Right lobe of liver (tissue), 6 donors: Measurements from ENCODE around the gene ZNF511. TPM values are rescaled to one million over a fixed set of nuclear protein-coding genes. Genes with fewer than 3 reads are reported as not detected.

Experiments
- ATAC-seq, 4 donors: fragments of 200-7000 bp; cut with Tn5 transposase; one replicate each; pipeline ENCODE4 v1.9.1; 2020; ENCODE audit warnings: mild to moderate bottlenecking in 4 of 4, moderate library complexity in 4 of 4
- DNase-seq, 3 donors: peaks; one replicate each; pipeline ENCODE4 v3.0.0-alpha.2; 2020
- H3K27ac ChIP-seq, 3 donors: fragments of 200-600 bp; one replicate each; pipeline ENCODE4 v1.8.0; 2022
- H3K27me3 ChIP-seq, 2 donors: fragments of 200-600 bp; one replicate each; pipeline ENCODE4 v1.8.0; 2022
- H3K36me3 ChIP-seq, 4 donors: fragments of 200-600 bp; sonication (generic) in 1 of 4; one replicate each; pipeline versions ENCODE4 v1.5.1 to v1.8.0; 2017 to 2022; ENCODE audit warnings: control low read depth in 1 of 4
- H3K4me1 ChIP-seq, 4 donors: fragments of 200-600 bp; sonication (generic) in 1 of 4; one replicate each; pipeline versions ENCODE4 v1.5.1 to v1.8.0; 2017 to 2022; ENCODE audit warnings: control low read depth in 1 of 4
- H3K4me3 ChIP-seq, 3 donors: fragments of 200-600 bp; one replicate each; pipeline ENCODE4 v1.8.0; 2022
- H3K9me3 ChIP-seq, 4 donors: fragments of 200-600 bp; sonication (generic) in 1 of 4; one replicate each; pipeline versions ENCODE4 v1.5.1 to v1.8.0; 2017 to 2022; ENCODE audit warnings: control low read depth in 1 of 4
- CTCF ChIP-seq, 4 donors: fragments of 200-600 bp in 3 of 4; fragments of 450-650 bp in 1 of 4; IDR thresholded peaks; one replicate each; pipeline versions ENCODE4 v1.5.1 to v1.8.0; 2016 to 2022; ENCODE audit warnings: antibody characterized with exemption in 4 of 4, mild to moderate bottlenecking in 2 of 4
- POLR2A ChIP-seq: fragments of 450-650 bp; IDR thresholded peaks from one replicate; pipeline ENCODE4 v1.6.1; 2017; ENCODE audit warnings: antibody characterized with exemption, mild to moderate bottlenecking
- WGBS: methylation state at CpG from one replicate; pipeline ENCODE4 v1.1.6; 2018; ENCODE audit warnings: low coverage, low lambda C conversion rate; ENCODE audit not compliant: insufficient coverage; ENCODE audit errors: missing lambda C conversion rate; 5-methylcytosine and 5-hydroxymethylcytosine counted together
- intact Hi-C, 2 donors: fragments of 100-400 bp; cut with DNase I; formaldehyde crosslinking; loops; one replicate each; pipeline versions ENCODE4 v1.11.2 to v1.14.1; 2022
- total RNA-seq, 6 experiments: library from RNA; depleted of rRNA in 2 of 6; stranded (reverse); fragments of >200 nt in 2 of 6; fragmentation: NEBNext Ultra II Directional in 3 of 6; extraction: Animal tissue kit (Norgen Biotek cat#: 25700) in 3 of 6; gene quantifications; one replicate each; pipeline versions ENCODE4 v1.1.0 to v1.2.4, GENCODE V29; 2016 to 2023
- donor health status: DM: no; HTN: yes; CAD: no.
- donor health status: DM: no; HTN: no; CAD: no.
- donor health status: DM: no; HTN: no; CAD: no.
- donor health status: DM: no; HTN: yes; CAD: no.
- donor health status: DM: no; HTN: yes; CAD: no.

ZNF511 gene
- total RNA-seq, 6 experiments from 2014 or later, result 17.4 to 30.2 (median 25.9) TPM

GRCh38 chr10:133350283-133350949, 41.7 kb downstream of the ZNF511 start:
- no peak for DNase-seq
- intact Hi-C loops, result no loop called here
- H3K4me3 ChIP-seq, result no peak overlapping the region
- peak overlapping the region in 2 of 3 donors; percentile 26 to 67 for H3K27ac ChIP-seq
- no peaks in the 10 kb centered on the region for H3K27me3 ChIP-seq
- peak in 3 of 4 donors; percentile 0 for ATAC-seq
- TF ChIP-seq CTCF (IDR thresholded peaks at IDR 0.05) (no peak), POLR2A (no peak)
- H3K36me3 ChIP-seq, result peaks cover 0 to 4% (median 0%) of the 10 kb centered on the region in 4 donors
- peaks cover 0 to 67% (median 31%) of the 10 kb centered on the region in 4 donors for H3K4me1 ChIP-seq
- H3K9me3 ChIP-seq, result no peaks in the 10 kb centered on the region
- 33% methylated on average over 3 of the region's 12 CpGs for WGBS

GRCh38 chr10:133350950-133351329, 42.2 kb downstream of the ZNF511 start:
- Histone ChIP-seq H3K9me3 (no peaks in the 10 kb centered on the region), H3K27ac (peak overlapping the region in 1 of 3 donors; percentile 67), H3K27me3 (no peaks in the 10 kb centered on the region), H3K36me3 (peaks cover 0 to 4% (median 0%) of the 10 kb centered on the region in 4 donors), H3K4me3 (no peak overlapping the region), H3K4me1 (peaks cover 0 to 72% (median 33%) of the 10 kb centered on the region in 4 donors)
- peak; percentile 66 to 94 (median 92) for DNase-seq
- peak; percentile 29 to 57 (median 48) for ATAC-seq
- no peak for TF ChIP-seq POLR2A
- no peak for TF ChIP-seq CTCF (IDR thresholded peaks at IDR 0.05)
- 7% methylated on average over 3 of the region's 13 CpGs for WGBS
- intact Hi-C loops, result no loop called here

GRCh38 chr10:133351408-133352318, 42.9 kb downstream of the ZNF511 start:
- Histone ChIP-seq H3K27ac (peak overlapping the region in 1 of 3 donors; percentile 33), H3K4me1 (peaks cover 0 to 80% (median 37%) of the 10 kb centered on the region in 4 donors), H3K36me3 (peaks cover 0 to 4% (median 0%) of the 10 kb centered on the region in 4 donors), H3K4me3 (no peak overlapping the region), H3K27me3 (no peaks in the 10 kb centered on the region), H3K9me3 (no peaks in the 10 kb centered on the region)
- TF ChIP-seq POLR2A, result no peak
- peak in 2 of 4 donors; percentile 2 to 6 for TF ChIP-seq CTCF (IDR thresholded peaks at IDR 0.05)
- DNase-seq, result peak in 1 of 3 donors; percentile 51
- 77% methylated on average over 5 of the region's 24 CpGs for WGBS
- ATAC-seq, result no peak
- intact Hi-C loops, result no loop called here

- H3K36me3 ChIP-seq, result peaks cover 0 to 4% (median 0%) of the 10 kb centered on the region in 4 donors
- ATAC-seq, result peak; percentile 31 to 45 (median 42)
These were observed 44.7 kb downstream of the ZNF511 start for GRCh38 chr10:133353202-133353959.

More at GRCh38 chr10:133353202-133353959, 44.7 kb downstream of the ZNF511 start:
- Histone ChIP-seq H3K4me3 (no peak overlapping the region), H3K27ac (peak overlapping the region in 2 of 3 donors; percentile 56 to 57), H3K27me3 (no peaks in the 10 kb centered on the region), H3K9me3 (no peaks in the 10 kb centered on the region), H3K4me1 (peaks cover 0 to 82% (median 38%) of the 10 kb centered on the region in 4 donors)
- WGBS, result 15% methylated on average over 2 of the region's 16 CpGs
- peak; percentile 72 to 89 (median 87) for DNase-seq
- intact Hi-C loops, result no loop called here
- TF ChIP-seq CTCF (IDR thresholded peaks at IDR 0.05), result no peak
- peak; percentile 27 for TF ChIP-seq POLR2A
